Fibroblast of villous mesenchyme (primary cell): ENCODE measurements around the gene ANGPT4. TPM values are rescaled to one million over a fixed set of nuclear protein-coding genes. Genes with fewer than 3 reads are reported as not detected.

Experiments
- DNase-seq: peaks from one replicate; pipeline ENCODE4 v3.0.0-alpha.2; 2010; ENCODE audit warnings: low read depth
- H3K4me3 ChIP-seq: 2 replicates; pipeline ENCODE4 v1.5.1; 2011; ENCODE audit warnings: low read depth, mild to moderate bottlenecking, low read length
- total RNA-seq: library from RNA; depleted of rRNA; stranded (reverse); fragments of >200 nt; gene quantifications from 2 replicates; pipeline ENCODE4 v1.2.3, GENCODE V29; 2012
- TF ChIP-seq, protein P1 (sequence below): IDR thresholded peaks from 2 replicates; pipeline ENCODE4 v1.5.1; 2012; ENCODE audit warnings: low read depth, mild to moderate bottlenecking, low read length; ENCODE audit not compliant: insufficient read depth

Gene ANGPT4
- total RNA-seq, 1 donor, result not detected

- TF ChIP-seq, protein P1, sequence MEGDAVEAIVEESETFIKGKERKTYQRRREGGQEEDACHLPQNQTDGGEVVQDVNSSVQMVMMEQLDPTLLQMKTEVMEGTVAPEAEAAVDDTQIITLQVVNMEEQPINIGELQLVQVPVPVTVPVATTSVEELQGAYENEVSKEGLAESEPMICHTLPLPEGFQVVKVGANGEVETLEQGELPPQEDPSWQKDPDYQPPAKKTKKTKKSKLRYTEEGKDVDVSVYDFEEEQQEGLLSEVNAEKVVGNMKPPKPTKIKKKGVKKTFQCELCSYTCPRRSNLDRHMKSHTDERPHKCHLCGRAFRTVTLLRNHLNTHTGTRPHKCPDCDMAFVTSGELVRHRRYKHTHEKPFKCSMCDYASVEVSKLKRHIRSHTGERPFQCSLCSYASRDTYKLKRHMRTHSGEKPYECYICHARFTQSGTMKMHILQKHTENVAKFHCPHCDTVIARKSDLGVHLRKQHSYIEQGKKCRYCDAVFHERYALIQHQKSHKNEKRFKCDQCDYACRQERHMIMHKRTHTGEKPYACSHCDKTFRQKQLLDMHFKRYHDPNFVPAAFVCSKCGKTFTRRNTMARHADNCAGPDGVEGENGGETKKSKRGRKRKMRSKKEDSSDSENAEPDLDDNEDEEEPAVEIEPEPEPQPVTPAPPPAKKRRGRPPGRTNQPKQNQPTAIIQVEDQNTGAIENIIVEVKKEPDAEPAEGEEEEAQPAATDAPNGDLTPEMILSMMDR, result no peak
- DNase-seq, result no peak
- H3K4me3 ChIP-seq, result no peak overlapping the region
Observed at GRCh38 chr20:958936-959815, 43.0 kb upstream of the ANGPT4 start.

GRCh38 chr20:957544-957943 lies 41.4 kb upstream of the ANGPT4 start:
- DNase-seq, result no peak
- TF ChIP-seq, protein P1, result no peak
- no peak overlapping the region for H3K4me3 ChIP-seq

DNA sequence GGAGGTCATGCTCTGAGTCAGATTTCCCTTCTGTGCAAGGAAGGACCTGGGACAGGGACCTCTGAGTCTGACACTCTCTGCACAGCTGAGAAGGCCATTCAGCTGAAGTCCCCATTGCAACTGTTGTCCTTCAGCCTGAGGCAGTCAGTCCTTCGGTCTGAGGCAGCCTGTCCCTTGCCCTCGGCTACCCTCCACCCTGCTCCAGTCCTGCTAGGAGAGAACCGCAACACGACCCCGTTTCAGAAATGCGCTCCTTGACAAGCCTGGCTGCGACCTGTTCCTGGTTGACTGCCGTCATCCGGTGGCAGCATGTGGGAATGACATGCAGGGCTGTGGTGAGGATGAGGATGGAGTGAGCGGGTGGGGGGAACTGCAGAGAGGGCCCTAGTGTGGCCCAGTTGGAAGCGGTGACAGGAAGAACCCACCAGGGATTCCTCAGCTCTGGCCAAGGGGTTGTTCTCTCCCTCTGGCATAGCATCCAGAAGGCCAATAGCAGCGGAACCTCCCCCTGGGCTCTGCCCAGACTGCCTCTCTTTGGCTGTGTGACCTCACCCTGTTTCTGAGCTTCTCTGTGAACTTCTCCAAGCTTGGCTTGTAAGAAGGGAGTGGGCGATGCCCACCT lies 40.3 kb upstream of the ANGPT4 start:
- no peak overlapping the region for H3K4me3 ChIP-seq
- TF ChIP-seq, protein P1, result peak; percentile 98
- peak; percentile 52 for DNase-seq

DNA sequence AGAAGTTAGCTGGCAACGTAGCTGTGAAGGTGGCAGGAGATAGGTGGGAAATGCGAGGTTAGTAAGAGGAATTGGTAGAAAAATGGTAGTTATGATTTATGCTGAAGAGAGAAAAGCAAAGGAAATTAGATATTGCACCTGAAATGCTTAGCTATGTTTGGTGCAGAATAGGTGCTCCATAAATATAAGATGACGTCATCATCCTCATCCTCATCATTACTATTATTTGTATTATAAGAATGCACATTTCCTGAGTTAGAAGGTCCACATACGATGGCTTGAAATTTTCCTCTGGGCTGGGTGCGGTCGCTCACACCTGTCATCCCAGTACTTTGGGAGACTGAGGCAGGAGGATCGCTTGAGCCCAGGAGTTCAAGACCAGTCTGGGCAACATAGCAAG lies 39.5 kb upstream of the ANGPT4 start:
- DNase-seq, result no peak
- TF ChIP-seq, protein P1, result no peak
- H3K4me3 ChIP-seq, result no peak overlapping the region

- TF ChIP-seq, protein P1, result no peak
- H3K4me3 ChIP-seq, result no peak overlapping the region
- DNase-seq, result no peak
Observed at GRCh38 chr20:955111-955510, 39.0 kb upstream of the ANGPT4 start.

- TF ChIP-seq, protein P1, result peak; percentile 41
- no peak overlapping the region for H3K4me3 ChIP-seq
- no peak for DNase-seq
Observed at GRCh38 chr20:953742-954141, 37.6 kb upstream of the ANGPT4 start.
